ENCODE data around the gene ZNF750. TPM values are rescaled to one million over a fixed set of nuclear protein-coding genes. Genes with fewer than 3 reads are reported as not detected.

Gene ZNF750
- total and polyA plus RNA-seq, 2 of the 13 experiments (the other 11 are each of a cell fraction or from before 2014, with no cell fraction given): not detected

DNA sequence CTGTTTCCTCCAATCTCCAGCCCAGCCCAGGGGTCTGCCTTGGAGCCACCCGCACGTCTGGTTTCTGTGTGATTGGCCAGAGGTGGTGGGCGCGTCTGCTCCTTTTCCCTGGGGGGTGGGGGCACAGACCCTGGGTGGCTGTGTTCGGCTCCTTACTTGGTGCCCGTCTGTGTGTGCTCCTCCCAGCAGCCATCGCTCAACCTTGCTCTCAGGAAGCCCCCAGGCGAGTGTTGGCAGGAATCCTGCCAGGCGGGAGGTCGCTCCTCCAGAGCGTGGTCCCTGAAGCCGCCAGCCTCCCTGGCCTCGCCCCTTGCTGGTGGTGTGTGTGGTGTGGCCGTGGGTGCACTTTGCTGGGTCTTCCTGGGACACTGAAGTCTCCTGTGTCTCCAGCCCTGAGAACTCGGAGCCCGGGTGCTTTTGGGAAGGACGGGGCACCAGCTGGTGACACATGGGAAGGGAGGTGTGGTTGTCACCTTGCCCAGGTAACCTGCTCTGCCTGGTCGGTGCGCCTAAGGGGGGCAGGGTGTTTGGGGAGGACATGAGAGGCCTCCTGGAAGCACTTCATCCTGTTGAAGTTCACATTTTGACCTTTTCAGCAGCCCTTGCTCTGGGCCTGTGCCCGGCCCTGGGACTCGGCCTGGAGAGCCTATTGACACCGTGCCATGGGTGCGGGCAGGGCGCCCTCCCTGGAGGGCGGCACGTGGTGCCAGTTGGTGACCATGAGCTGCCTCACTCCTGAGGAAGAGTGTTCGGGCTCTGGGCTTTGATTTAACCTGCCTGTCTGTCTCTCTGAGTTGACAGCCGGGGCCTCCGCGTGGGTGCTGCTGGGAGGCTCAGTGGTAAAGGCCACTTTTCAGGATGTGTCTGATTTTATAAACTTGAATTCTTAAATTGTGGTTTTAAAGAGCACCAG, 49.0 kb upstream of the ZNF750 start (continued):
- TF ChIP-seq ADNP (CRISPR knock-in tag; IDR thresholded peaks at IDR 0.05) (no peak), MXD3 (CRISPR knock-in tag; IDR thresholded peaks at IDR 0.05) (peak; percentile 66; the same call in 1 of the 2 replicates), NR2F2 (IDR thresholded peaks at IDR 0.05; ENCODE audit: borderline replicate concordance, low read depth) (no peak), ZC3H13 (CRISPR knock-in tag; IDR thresholded peaks at IDR 0.05) (no peak), TRIM24 (CRISPR knock-in tag; IDR thresholded peaks at IDR 0.05) (no peak), MTA1 (CRISPR knock-in tag; IDR thresholded peaks at IDR 0.05; ENCODE audit: borderline replicate concordance) (peak; percentile 12; the same call in 1 of the 2 replicates), KAT8 (CRISPR knock-in tag; IDR thresholded peaks at IDR 0.05) (no peak), EP300 (IDR thresholded peaks at IDR 0.05; ENCODE audit: low read depth in 2 of 2, low read length in 2 of 2) (no peak), EP300 (CRISPR knock-in tag; IDR thresholded peaks at IDR 0.05; ENCODE audit: borderline replicate concordance) (no peak), ZNF3 (CRISPR knock-in tag; IDR thresholded peaks at IDR 0.05) (no peak), ZIK1 (CRISPR knock-in tag; IDR thresholded peaks at IDR 0.05; ENCODE audit: borderline replicate concordance, low read depth) (no peak), SALL1 (CRISPR knock-in tag; IDR thresholded peaks at IDR 0.05) (no peak), ZMYM2 (CRISPR knock-in tag; IDR thresholded peaks at IDR 0.05) (no peak), ZNF546 (CRISPR knock-in tag; conservative IDR thresholded peaks at IDR 0.05) (0 out of 2 replicates have a peak, but pooled peaks have one; percentile 64), RAD21 (CRISPR knock-in tag; IDR thresholded peaks at IDR 0.05) (no peak), TBP (CRISPR knock-in tag; IDR thresholded peaks at IDR 0.05) (no peak), HHEX (CRISPR knock-in tag; IDR thresholded peaks at IDR 0.05) (no peak), SOX6 (IDR thresholded peaks at IDR 0.05) (no peak), SOX6 (CRISPR knock-in tag; IDR thresholded peaks at IDR 0.05) (no peak), ZNF354B (CRISPR knock-in tag; IDR thresholded peaks at IDR 0.05) (no peak), GFI1 (CRISPR knock-in tag; IDR thresholded peaks at IDR 0.05; ENCODE audit: borderline replicate concordance) (peak; percentile 85), ZNF724P (CRISPR knock-in tag; IDR thresholded peaks at IDR 0.05; ENCODE audit: borderline replicate concordance) (no peak), ZNF788 (CRISPR knock-in tag; IDR thresholded peaks at IDR 0.05; ENCODE audit: borderline replicate concordance) (peak; percentile 53; the same call in 1 of the 2 replicates)
- TF ChIP-seq, protein P1, sequence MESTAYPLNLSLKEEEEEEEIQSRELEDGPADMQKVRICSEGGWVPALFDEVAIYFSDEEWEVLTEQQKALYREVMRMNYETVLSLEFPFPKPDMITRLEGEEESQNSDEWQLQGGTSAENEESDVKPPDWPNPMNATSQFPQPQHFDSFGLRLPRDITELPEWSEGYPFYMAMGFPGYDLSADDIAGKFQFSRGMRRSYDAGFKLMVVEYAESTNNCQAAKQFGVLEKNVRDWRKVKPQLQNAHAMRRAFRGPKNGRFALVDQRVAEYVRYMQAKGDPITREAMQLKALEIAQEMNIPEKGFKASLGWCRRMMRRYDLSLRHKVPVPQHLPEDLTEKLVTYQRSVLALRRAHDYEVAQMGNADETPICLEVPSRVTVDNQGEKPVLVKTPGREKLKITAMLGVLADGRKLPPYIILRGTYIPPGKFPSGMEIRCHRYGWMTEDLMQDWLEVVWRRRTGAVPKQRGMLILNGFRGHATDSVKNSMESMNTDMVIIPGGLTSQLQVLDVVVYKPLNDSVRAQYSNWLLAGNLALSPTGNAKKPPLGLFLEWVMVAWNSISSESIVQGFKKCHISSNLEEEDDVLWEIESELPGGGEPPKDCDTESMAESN (CRISPR knock-in tag; conservative IDR thresholded peaks at IDR 0.05): 0 out of 2 replicates have a peak, but pooled peaks have one; percentile 40
- TF ChIP-seq, protein P2, sequence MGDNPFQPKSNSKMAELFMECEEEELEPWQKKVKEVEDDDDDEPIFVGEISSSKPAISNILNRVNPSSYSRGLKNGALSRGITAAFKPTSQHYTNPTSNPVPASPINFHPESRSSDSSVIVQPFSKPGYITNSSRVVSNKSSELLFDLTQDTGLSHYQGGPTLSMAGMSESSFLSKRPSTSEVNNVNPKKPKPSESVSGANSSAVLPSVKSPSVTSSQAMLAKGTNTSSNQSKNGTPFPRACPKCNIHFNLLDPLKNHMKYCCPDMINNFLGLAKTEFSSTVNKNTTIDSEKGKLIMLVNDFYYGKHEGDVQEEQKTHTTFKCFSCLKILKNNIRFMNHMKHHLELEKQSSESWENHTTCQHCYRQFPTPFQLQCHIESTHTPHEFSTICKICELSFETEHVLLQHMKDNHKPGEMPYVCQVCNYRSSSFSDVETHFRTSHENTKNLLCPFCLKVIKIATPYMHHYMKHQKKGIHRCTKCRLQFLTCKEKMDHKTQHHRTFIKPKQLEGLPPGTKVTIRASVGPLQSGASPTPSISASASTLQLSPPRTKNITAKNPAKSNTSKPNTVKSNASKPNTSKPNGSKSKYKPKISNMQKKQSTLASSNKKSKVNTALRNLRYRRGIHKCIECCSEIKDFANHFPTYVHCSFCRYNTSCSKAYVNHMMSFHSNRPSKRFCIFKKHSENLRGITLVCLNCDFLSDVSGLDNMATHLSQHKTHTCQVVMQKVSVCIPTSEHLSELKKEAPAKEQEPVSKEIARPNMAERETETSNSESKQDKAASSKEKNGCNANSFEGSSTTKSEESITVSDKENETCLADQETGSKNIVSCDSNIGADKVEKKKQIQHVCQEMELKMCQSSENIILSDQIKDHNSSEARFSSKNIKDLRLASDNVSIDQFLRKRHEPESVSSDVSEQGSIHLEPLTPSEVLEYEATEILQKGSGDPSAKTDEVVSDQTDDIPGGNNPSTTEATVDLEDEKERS (CRISPR knock-in tag; IDR thresholded peaks at IDR 0.05): no peak
